MCF 10A (cell line): ENCODE data around the gene ADGRD2. TPM values are rescaled to one million over a fixed set of nuclear protein-coding genes. Genes with fewer than 3 reads are reported as not detected.

Source experiments
- BruUV-seq: library from RNA; stranded (reverse); fragments of 400-500 nt; replicated peaks from 2 replicates; lab custom pipeline; 2021; lab: Mats Ljungman, UMichigan
- CTCF ChIA-PET: fragments of 300-600 bp; sonication (Branson Sonifier 250); formaldehyde crosslinking; extraction: SDS; loops from one replicate; lab custom pipeline; 2021; ENCODE audit warnings: antibody characterized with exemption, inconsistent platforms; lab: Yijun Ruan, JAX
- POLR2A ChIA-PET: fragments of 300-600, 350-650 bp; sonication (Branson Sonifier 250); formaldehyde crosslinking; extraction: SDS; loops from one replicate; lab custom pipeline; 2020; ENCODE audit warnings: antibody characterized with exemption, inconsistent platforms; lab: Yijun Ruan, JAX
- DNase-seq: peaks from one replicate; pipeline ENCODE4 v3.0.0-alpha.2; 2018; ENCODE audit not compliant: unreplicated experiment
- H3K27ac Mint-ChIP-seq: one replicate; pipeline ENCODE4 v1.8.0; 2022; ENCODE audit warnings: mild to moderate bottlenecking, low read depth, mixed read lengths; ENCODE audit not compliant: unreplicated experiment
- H3K27me3 Mint-ChIP-seq: one replicate; pipeline ENCODE4 v1.8.0; 2022; ENCODE audit warnings: mixed read lengths; ENCODE audit not compliant: insufficient read depth, unreplicated experiment
- H3K36me3 Mint-ChIP-seq: one replicate; pipeline ENCODE4 v1.8.0; 2022; ENCODE audit warnings: mild to moderate bottlenecking, moderate library complexity, mixed read lengths; ENCODE audit not compliant: insufficient read depth, unreplicated experiment
- H3K4me1 Mint-ChIP-seq: one replicate; pipeline ENCODE4 v1.8.0; 2022; ENCODE audit warnings: mixed read lengths; ENCODE audit not compliant: insufficient read depth, unreplicated experiment
- H3K4me3 Mint-ChIP-seq: one replicate; pipeline ENCODE4 v1.8.0; 2022; ENCODE audit warnings: mild to moderate bottlenecking, moderate library complexity, mixed read lengths; ENCODE audit not compliant: unreplicated experiment
- H3K9me3 Mint-ChIP-seq: one replicate; pipeline ENCODE4 v1.8.0; 2022; ENCODE audit warnings: mixed read lengths; ENCODE audit not compliant: unreplicated experiment
- CTCF ChIP-seq: fragments of 200-600 bp; IDR thresholded peaks from one replicate; pipeline ENCODE4 v1.8.0; 2022; ENCODE audit warnings: antibody characterized with exemption, mild to moderate bottlenecking; ENCODE audit not compliant: unreplicated experiment
- intact Hi-C: fragments of 100-400 bp; cut with micrococcal nuclease; formaldehyde crosslinking; loops from 2 replicates; pipeline ENCODE4 v1.14.1; 2022
- total RNA-seq: library from RNA; stranded (reverse); gene quantifications from 2 replicates; pipeline ENCODE4 v1.2.3, GENCODE V29; 2022

Gene ADGRD2
- total RNA-seq, 1 experiment from 2014 or later = not detected

GRCh38 chr9:124449381-124450151, 685 bp upstream of the ADGRD2 start:
- H3K27ac Mint-ChIP-seq = no peak overlapping the region

GRCh38 chr9:124450931-124451661, 845 bp downstream of the ADGRD2 start:
- no peak for DNase-seq
- no peaks in the 10 kb centered on the region for H3K27me3 Mint-ChIP-seq
- intact Hi-C loops = no loop called here
- H3K4me1 Mint-ChIP-seq = peaks cover 5% of the 10 kb centered on the region
- TF ChIP-seq CTCF = no peak
- ChIA-PET CTCF (interaction anchor here (0.6 kb wide), 1 partner anchor 166 kb away, joined by 4 read pairs; no protein-coding TSS in a partner anchor), POLR2A (interaction anchor here (0.6 kb wide), 1 partner anchor 9 kb away, joined by 4 read pairs; no protein-coding TSS in a partner anchor)
- no peaks in the 10 kb centered on the region for H3K36me3 Mint-ChIP-seq
- no peaks in the 10 kb centered on the region for H3K9me3 Mint-ChIP-seq
- BruUV-seq = no TSS peak
- no peak overlapping the region for H3K4me3 Mint-ChIP-seq
- H3K27ac Mint-ChIP-seq = no peak overlapping the region

More at GRCh38 chr9:124449381-124450151, 685 bp upstream of the ADGRD2 start:
- no peaks in the 10 kb centered on the region for H3K9me3 Mint-ChIP-seq
- DNase-seq = no peak
- CTCF ChIA-PET = interaction anchor here (0.9 to 1.2 kb wide), 3 partner anchors 10 to 17 kb away, joined by 3 to 4 read pairs (median 3); no protein-coding TSS in a partner anchor
- POLR2A ChIA-PET = interaction anchor here (0.6 kb wide), 1 partner anchor 13 kb away, joined by 3 read pairs; no protein-coding TSS in a partner anchor
- no peaks in the 10 kb centered on the region for H3K27me3 Mint-ChIP-seq
- TF ChIP-seq CTCF = no peak
- no peak overlapping the region for H3K4me3 Mint-ChIP-seq
- no peaks in the 10 kb centered on the region for H3K36me3 Mint-ChIP-seq
- BruUV-seq = no TSS peak
- intact Hi-C loops = no loop called here
- peaks cover 5% of the 10 kb centered on the region for H3K4me1 Mint-ChIP-seq

- TF ChIP-seq CTCF = no peak
- Mint-ChIP-seq H3K4me3 (no peak overlapping the region), H3K9me3 (no peaks in the 10 kb centered on the region), H3K4me1 (no peaks in the 10 kb centered on the region), H3K27me3 (no peaks in the 10 kb centered on the region), H3K27ac (no peak overlapping the region), H3K36me3 (no peaks in the 10 kb centered on the region)
- no TSS peak for BruUV-seq
- CTCF ChIA-PET = no interaction called here
- intact Hi-C loops = no loop called here
- POLR2A ChIA-PET = no interaction called here
- DNase-seq = no peak
Measured at GRCh38 chr9:124452326-124452725, 2.1 kb downstream of the ADGRD2 start.
